ENCODE measurements around the gene EDN2. TPM values are rescaled to one million over a fixed set of nuclear protein-coding genes. Genes with fewer than 3 reads are reported as not detected.

EDN2 gene
- total RNA-seq, 1 donor from 2014 or later: 0.80 TPM

- H3K9me3 Mint-ChIP-seq (ENCODE audit: low read depth): no peaks in the 10 kb centered on the region
- DNase-seq (ENCODE audit: low spot score): no peak
- H3K27ac Mint-ChIP-seq (ENCODE audit: unreplicated experiment): no peak overlapping the region
- no peak overlapping the region for H3K4me3 Mint-ChIP-seq (ENCODE audit: unreplicated experiment)
- no peak for TF ChIP-seq CTCF (IDR thresholded peaks at IDR 0.05)
- H3K27me3 Mint-ChIP-seq (ENCODE audit: low read depth): no peaks in the 10 kb centered on the region
- H3K4me1 Mint-ChIP-seq (ENCODE audit: low read depth): peaks cover 50% of the 10 kb centered on the region
- H3K36me3 Mint-ChIP-seq (ENCODE audit: low read depth): no peaks in the 10 kb centered on the region
Observed at GRCh38 chr1:41454406-41454805, 30.1 kb downstream of the EDN2 start.

- no peak for TF ChIP-seq CTCF (IDR thresholded peaks at IDR 0.05)
- DNase-seq (ENCODE audit: low spot score): no peak
- no peaks in the 10 kb centered on the region for H3K36me3 Mint-ChIP-seq (ENCODE audit: low read depth)
- no peak overlapping the region for H3K4me3 Mint-ChIP-seq (ENCODE audit: unreplicated experiment)
- H3K27ac Mint-ChIP-seq (ENCODE audit: unreplicated experiment): no peak overlapping the region
- H3K27me3 Mint-ChIP-seq (ENCODE audit: low read depth): no peaks in the 10 kb centered on the region
- no peaks in the 10 kb centered on the region for H3K9me3 Mint-ChIP-seq (ENCODE audit: low read depth)
- H3K4me1 Mint-ChIP-seq (ENCODE audit: low read depth): peaks cover 56% of the 10 kb centered on the region
Observed at GRCh38 chr1:41452704-41453290, 31.7 kb downstream of the EDN2 start.

GRCh38 chr1:41450747-41451285, 33.7 kb downstream of the EDN2 start:
- Mint-ChIP-seq H3K27me3 (ENCODE audit: low read depth) (no peaks in the 10 kb centered on the region), H3K9me3 (ENCODE audit: low read depth) (no peaks in the 10 kb centered on the region), H3K36me3 (ENCODE audit: low read depth) (no peaks in the 10 kb centered on the region), H3K4me1 (ENCODE audit: low read depth) (peaks cover 48% of the 10 kb centered on the region), H3K27ac (ENCODE audit: unreplicated experiment) (no peak overlapping the region), H3K4me3 (ENCODE audit: unreplicated experiment) (no peak overlapping the region)
- TF ChIP-seq CTCF (IDR thresholded peaks at IDR 0.05): no peak
- DNase-seq (ENCODE audit: low spot score): no peak

GRCh38 chr1:41449326-41449921, 35.1 kb downstream of the EDN2 start:
- H3K4me1 Mint-ChIP-seq (ENCODE audit: low read depth): peaks cover 34% of the 10 kb centered on the region
- H3K4me3 Mint-ChIP-seq (ENCODE audit: unreplicated experiment): no peak overlapping the region
- H3K9me3 Mint-ChIP-seq (ENCODE audit: low read depth): peaks cover under 1% of the 10 kb centered on the region
- no peak for DNase-seq (ENCODE audit: low spot score)
- no peak overlapping the region for H3K27ac Mint-ChIP-seq (ENCODE audit: unreplicated experiment)
- no peaks in the 10 kb centered on the region for H3K27me3 Mint-ChIP-seq (ENCODE audit: low read depth)
- TF ChIP-seq CTCF (IDR thresholded peaks at IDR 0.05): no peak
- H3K36me3 Mint-ChIP-seq (ENCODE audit: low read depth): no peaks in the 10 kb centered on the region

- peaks cover 2% of the 10 kb centered on the region for H3K9me3 Mint-ChIP-seq (ENCODE audit: low read depth)
- peaks cover 28% of the 10 kb centered on the region for H3K4me1 Mint-ChIP-seq (ENCODE audit: low read depth)
- DNase-seq (ENCODE audit: low spot score): no peak
- no peaks in the 10 kb centered on the region for H3K27me3 Mint-ChIP-seq (ENCODE audit: low read depth)
- no peaks in the 10 kb centered on the region for H3K36me3 Mint-ChIP-seq (ENCODE audit: low read depth)
- no peak overlapping the region for H3K4me3 Mint-ChIP-seq (ENCODE audit: unreplicated experiment)
- H3K27ac Mint-ChIP-seq (ENCODE audit: unreplicated experiment): peak overlapping the region; percentile 79
- TF ChIP-seq CTCF (IDR thresholded peaks at IDR 0.05): no peak
Observed at GRCh38 chr1:41448821-41449220, 35.7 kb downstream of the EDN2 start.

Measured in chondrocyte (in vitro differentiated cells).